Activated naive CD4-positive, alpha-beta T cell treated with Interleukin-2 at 50 U/mL for 16 hours (primary cell): ENCODE results near the gene OAT.
A peak's percentile ranks its signal among the peaks of the same experiment; 100 is the strongest.
"Not testable (repeated sequence)": the region's sequence is repeated elsewhere in the genome, so short reads cannot be mapped to it uniquely, and the experiment has no call there.

ENCODE experiments used
- DNase-seq: peaks from one replicate; pipeline ENCODE4 v3.0.0-alpha.2; 2020

OAT gene

GRCh38 chr10:124446830-124447750, 28.4 kb upstream of the OAT start:
- no peak for DNase-seq

GRCh38 chr10:124441694-124442093, 23.0 kb upstream of the OAT start:
- not testable (repeated sequence) for DNase-seq

DNA sequence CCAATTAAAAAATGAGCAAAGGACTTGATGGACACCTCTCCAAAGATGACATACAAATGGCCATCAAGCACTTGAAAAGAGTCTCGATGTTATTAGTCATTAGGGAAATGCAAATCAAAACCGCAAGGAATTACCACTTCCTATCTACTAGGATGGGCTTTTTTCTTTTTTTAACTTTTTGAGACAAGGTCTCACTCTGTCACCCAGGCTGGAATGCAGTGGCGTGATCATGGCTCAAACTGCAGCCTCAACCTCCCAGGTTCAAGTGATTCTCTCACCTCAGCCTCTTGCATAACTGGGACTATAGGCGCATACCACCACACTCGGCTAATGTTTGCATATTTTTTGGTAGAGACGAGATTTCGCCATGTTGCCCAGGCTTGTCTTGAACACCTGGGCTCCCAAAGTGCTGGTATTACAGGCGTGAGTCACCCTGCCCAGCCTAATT, 17.5 kb upstream of the OAT start:
- no peak for DNase-seq

DNA sequence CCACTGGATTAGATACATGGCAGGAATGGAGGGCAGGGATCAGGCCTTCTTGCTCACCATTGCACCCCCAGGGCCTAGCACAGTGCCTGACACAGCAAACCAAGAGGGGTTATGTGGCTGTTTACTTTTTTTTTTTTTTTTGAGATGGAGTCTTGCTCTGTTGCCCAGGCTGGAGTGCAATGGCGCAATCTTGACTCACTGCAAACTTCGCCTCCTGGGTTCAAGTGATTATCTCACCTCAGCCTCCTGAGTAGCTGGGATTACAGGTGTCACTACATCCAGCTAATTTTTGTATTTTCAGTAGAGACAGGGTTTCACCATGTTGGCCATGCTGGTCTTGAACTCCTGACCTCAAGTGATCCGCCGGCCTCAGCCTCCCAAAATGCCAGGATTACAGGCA, 17.0 kb upstream of the OAT start:
- not testable (repeated sequence) for DNase-seq

GRCh38 chr10:124433461-124433860, 14.7 kb upstream of the OAT start:
- no peak for DNase-seq

DNA sequence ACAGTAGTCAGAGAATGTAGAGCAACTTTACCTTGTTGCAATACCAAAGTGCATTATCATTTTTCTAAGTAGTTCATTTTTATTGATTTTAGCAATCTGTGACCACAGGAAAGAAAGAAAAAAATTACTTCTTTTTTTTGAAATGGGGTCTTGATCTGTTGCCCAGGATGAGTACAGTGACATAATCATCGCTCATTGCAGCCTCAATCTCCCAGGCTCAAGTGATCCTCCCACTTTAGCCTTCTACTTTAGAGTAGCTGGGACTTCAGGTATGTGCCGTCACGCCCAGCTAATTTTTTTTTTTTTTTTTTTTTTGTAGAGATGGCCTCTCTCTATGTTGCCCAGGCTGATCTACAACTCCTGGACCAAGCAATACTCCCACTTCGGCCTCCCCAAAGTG, 11.4 kb upstream of the OAT start:
- no peak for DNase-seq

GRCh38 chr10:124429576-124429975, 10.9 kb upstream of the OAT start:
- no peak for DNase-seq

DNA sequence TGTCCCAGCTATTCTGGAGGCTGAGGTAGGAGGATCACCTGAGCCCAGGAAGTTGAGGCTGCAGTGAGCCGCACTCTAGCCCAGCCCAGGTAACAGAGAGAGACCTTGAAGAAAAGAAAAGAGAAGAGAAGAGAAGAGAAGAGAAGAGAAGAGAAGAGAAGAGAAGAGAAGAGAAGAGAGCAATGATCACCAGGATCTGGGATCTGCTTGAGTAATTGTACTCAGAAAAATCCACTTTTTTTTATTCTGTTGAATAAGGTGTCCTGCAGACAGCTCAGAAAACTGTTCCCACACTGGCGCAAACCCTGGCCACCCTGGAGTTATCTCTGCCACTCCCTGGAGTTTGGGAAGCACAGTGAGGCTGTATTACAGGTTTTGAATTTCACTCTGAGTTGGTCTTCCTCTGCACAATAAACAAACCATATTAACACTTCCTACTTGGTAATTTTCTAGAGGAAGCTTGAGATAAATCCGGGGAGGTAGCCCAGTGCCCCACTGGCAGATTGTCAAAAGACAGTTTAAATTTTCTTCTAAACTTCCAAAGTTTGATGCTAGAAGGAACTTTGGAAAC, 9.6 kb upstream of the OAT start:
- no peak for DNase-seq

GRCh38 chr10:124425227-124425962, 6.7 kb upstream of the OAT start:
- no peak for DNase-seq

- no peak for DNase-seq
These were observed 5.1 kb upstream of the OAT start for GRCh38 chr10:124423813-124424212.

DNA sequence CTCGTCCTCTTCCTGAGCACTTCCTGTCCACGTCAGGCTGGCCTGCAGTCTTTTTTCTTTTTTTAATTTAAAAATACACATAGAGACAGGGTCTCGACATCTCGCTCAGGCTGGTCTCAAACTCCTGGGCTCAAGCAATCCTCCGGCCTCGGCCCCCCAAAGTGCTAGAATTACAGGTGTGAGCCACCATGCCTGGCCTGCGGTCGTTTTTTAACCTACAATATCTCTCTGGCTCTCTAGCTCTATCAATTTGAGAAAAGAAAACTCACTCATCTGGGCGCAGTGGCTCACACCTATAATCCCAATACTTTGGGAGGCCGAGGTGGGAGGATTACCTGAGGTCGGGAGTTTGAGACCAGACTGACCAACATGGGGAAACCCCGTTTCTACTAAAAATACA, 4.0 kb upstream of the OAT start:
- DNase-seq = no peak

DNA sequence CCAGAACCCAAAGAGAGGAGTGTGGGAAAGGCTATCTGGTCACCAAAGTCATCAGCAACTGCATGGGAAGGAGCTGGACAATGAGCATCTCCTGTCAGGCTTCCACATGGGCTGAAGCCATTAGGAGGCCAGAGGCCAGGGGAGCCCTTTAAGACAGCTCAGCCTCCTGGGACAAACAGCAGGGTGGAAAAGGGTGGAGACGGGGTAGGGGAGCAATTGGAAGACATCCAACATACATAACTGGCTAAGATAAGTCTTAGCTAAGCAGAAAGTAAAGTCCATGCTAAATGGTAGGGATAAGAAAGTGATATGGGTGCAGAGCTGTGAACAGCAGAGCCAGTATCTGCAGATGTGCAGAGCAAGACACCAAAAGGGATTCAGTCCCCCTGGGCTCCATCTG, 1.5 kb upstream of the OAT start:
- DNase-seq = no peak

- no peak for DNase-seq
These were observed 912 bp upstream of the OAT start for GRCh38 chr10:124419635-124420034.

GRCh38 chr10:124417895-124418725, 613 bp downstream of the OAT start:
- DNase-seq = peak; percentile 40

DNA sequence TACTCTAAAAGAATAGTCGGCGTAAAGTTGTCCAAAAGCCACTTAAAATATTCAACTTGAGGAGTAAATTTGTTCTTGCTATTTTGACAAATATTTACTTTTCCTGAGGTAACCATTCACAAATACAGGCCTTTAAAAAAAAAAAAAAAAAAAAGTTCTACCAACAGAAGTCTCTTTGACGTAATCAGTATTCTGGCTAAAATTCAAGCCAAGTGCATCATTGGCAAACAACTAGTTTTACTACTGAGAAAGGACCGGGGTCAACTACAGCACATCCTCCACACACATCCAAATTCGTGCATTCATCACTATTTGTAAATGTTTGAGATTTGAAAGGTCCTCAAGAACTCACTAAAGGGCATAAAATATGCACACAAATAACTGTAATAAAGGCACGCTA, 2.0 kb downstream of the OAT start:
- no peak for DNase-seq

GRCh38 chr10:124415210-124415609, 3.5 kb downstream of the OAT start:
- DNase-seq = no peak

- DNase-seq = no peak
These were observed 4.6 kb downstream of the OAT start for GRCh38 chr10:124414076-124414475.

GRCh38 chr10:124409696-124410095, 9.0 kb downstream of the OAT start:
- no peak for DNase-seq

DNA sequence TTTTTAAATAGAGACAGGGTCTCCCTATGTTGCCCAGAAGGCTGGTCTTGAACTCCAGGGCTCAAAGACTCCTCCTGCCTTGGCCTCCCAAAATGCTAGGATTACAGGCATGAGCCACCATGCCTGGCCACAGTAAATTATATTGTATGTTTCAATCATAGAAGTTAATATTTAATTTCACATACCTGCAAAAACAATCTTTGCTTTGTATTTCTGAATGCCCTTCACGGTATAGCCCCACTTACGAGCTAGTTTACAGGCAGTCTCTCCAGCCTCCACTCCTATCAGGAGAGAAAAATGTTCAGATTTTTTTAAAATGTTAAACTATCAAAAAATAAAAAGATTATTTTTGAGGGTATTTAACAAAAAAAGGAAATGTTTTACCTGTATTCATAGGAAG, 10.4 kb downstream of the OAT start:
- no peak for DNase-seq

DNA sequence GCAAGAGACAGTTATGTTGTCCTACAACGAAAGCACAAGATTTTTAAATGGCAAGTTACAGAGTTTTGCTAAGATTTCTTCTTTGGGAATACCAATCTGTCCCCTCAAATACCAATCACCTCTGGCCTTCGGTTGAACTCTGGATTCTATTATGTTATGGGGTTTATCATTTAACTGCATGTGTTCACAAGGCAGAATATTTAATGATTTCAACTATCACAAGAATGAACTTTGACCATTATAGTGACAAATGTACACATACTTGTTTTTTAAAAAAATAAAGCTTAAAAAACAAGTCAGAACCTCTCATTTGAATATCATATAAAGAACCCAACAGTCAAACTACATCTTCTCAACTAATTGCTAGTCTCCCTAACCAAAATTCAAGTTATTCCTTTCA, 11.3 kb downstream of the OAT start:
- no peak for DNase-seq

DNA sequence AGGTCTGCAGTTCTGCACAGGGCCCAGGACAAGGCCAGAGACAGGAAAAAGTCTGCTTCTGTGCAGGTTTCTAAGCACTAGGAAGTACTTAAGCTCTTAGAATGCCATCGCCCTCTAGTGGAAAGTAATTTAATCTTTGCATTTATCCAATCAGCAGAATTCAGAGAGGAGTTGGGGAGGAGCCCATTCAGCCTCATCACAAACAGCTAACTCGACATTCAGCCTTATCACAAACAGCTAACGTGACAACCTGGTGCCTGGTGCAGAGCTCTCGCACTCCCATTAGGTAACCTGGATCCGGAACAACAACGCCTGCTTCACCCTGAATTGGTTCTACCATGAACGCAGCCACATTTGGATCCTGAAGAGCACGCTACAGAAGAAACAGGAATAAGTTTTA, 15.2 kb downstream of the OAT start:
- DNase-seq = peak; percentile 16

GRCh38 chr10:124402273-124402672, 16.4 kb downstream of the OAT start:
- no peak for DNase-seq

DNA sequence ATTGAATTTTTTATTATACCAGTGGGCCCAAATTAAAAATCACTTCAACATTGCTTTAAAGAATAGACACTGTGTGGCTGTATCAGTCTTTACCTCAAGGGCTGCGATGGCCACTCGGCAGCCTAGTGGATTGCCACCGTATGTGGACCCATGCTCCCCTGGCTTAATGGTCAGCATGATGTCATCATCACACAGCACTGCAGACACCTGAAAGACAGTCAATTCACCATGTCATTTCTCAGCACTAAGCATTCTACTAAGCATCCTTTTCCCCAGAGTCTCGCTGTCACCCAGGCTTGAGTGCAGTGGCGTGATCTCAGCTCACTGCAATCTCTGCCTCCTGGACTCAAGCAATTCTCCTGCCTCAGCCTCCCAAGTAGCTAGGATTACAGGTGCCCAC, 17.1 kb downstream of the OAT start:
- no peak for DNase-seq
